Amniotic epithelial cell (primary cell): ENCODE data around the gene GRHPR.

Experiments
- DNase-seq: peaks from one replicate; pipeline ENCODE4 v3.0.0-alpha.2; 2010; ENCODE audit warnings: low read depth

Gene GRHPR

GRCh38 chr9:37480759-37481158, 58.3 kb downstream of the GRHPR start:
- DNase-seq, result no peak

GRCh38 chr9:37485389-37486255, 63.1 kb downstream of the GRHPR start, which contains the start of gene POLR1E:
Gene POLR1E, plus strand, starts transcription at chr9:37485948. Its CDS starts 100 bp downstream, at chr9:37486048.
- DNase-seq, result peak; percentile 88

GRCh38 chr9:37486256-37486615, 63.7 kb downstream of the GRHPR start:
- no peak for DNase-seq
